Gastrocnemius medialis (tissue), 4 donors: ENCODE measurements around the gene PTPRT. TPM values are rescaled to one million over a fixed set of nuclear protein-coding genes. Genes with fewer than 3 reads are reported as not detected.

Experiments used
- ATAC-seq, 2 donors: fragments of 150-250 bp; one replicate each; pipeline ENCODE4 v1.9.1; 2016
- DNase-seq, 2 donors: peaks; one replicate each; pipeline ENCODE4 v3.0.0-alpha.2; 2019
- H3K27ac ChIP-seq, 4 donors: fragments of 200-600 bp; sonication (generic); 1 replicate in 1 of 4; 2 replicates in 3 of 4; pipeline ENCODE4 v1.5.1; 2016 to 2018; ENCODE audit warnings: mild to moderate bottlenecking in 2 of 4, moderate library complexity in 1 of 4
- H3K27me3 ChIP-seq, 3 donors: fragments of 200-600 bp; sonication (generic) in 2 of 3; 1 replicate in 1 of 3; 2 replicates in 2 of 3; pipeline versions ENCODE4 v1.5.1 to v1.6.0; 2016 to 2019; ENCODE audit warnings: mild to moderate bottlenecking in 1 of 3, moderate library complexity in 1 of 3
- H3K36me3 ChIP-seq, 2 donors: fragments of 200-600 bp; sonication (generic) in 1 of 2; one replicate each; pipeline ENCODE4 v1.5.1; 2017 to 2018
- H3K4me1 ChIP-seq, 2 donors: fragments of 200-600 bp; sonication (generic) in 1 of 2; one replicate each; pipeline ENCODE4 v1.5.1; 2016 to 2017; ENCODE audit warnings: mild to moderate bottlenecking in 2 of 2
- H3K4me3 ChIP-seq, 4 donors: fragments of 200-600 bp; sonication (generic) in 3 of 4; 1 replicate in 1 of 4; 2 replicates in 3 of 4; pipeline ENCODE4 v1.5.1; 2016 to 2019; ENCODE audit warnings: mild to moderate bottlenecking in 2 of 4
- H3K9me3 ChIP-seq, 3 donors: fragments of 200-600 bp; sonication (generic) in 2 of 3; 1 replicate in 1 of 3; 2 replicates in 2 of 3; pipeline ENCODE4 v1.5.1; 2016 to 2019
- CTCF ChIP-seq, 5 experiments: fragments of 450-650 bp in 3 of 5; fragments of 200-600 bp in 2 of 5; sonication (generic) in 2 of 5; IDR thresholded peaks in 4 of 5; conservative IDR thresholded peaks in 1 of 5; 1 replicate in 4 of 5; 2 replicates in 1 of 5; pipeline ENCODE4 v1.5.1; 2016 to 2019; ENCODE audit warnings: antibody characterized with exemption in 5 of 5, mild to moderate bottlenecking in 3 of 5, moderate library complexity in 3 of 5
- POLR2A ChIP-seq, 2 donors: fragments of 450-650 bp; IDR thresholded peaks; one replicate each; pipeline ENCODE4 v1.6.1; 2017; ENCODE audit warnings: antibody characterized with exemption in 2 of 2, mild to moderate bottlenecking in 2 of 2, moderate library complexity in 2 of 2
- in situ Hi-C, 4 donors: fragments of 200-750 bp; cut with MboI; loops; one replicate each; pipeline versions ENCODE4 v1.15.0 to v1.8.0; 2017; ENCODE audit warnings: low sequenced_read_pairs in 4 of 4
- intact Hi-C: fragments of 100-400 bp; cut with DNase I; formaldehyde crosslinking; loops from one replicate; pipeline ENCODE4 v1.15.1; 2023; ENCODE audit warnings: low total_unique reads
- total RNA-seq, 4 donors: library from RNA; depleted of rRNA; stranded (reverse); fragments of >200 nt; gene quantifications; one replicate each; pipeline versions ENCODE4 v1.1.0 to v1.2.3, GENCODE V29; 2016

The PTPRT gene
- total RNA-seq, 4 donors from 2014 or later = not detected

GRCh38 chr20:43003318-43003944 lies 186.3 kb downstream of the PTPRT start:
- H3K9me3 ChIP-seq = no peaks in the 10 kb centered on the region
- intact Hi-C loops = no loop called here
- H3K36me3 ChIP-seq = no peaks in the 10 kb centered on the region
- no peak overlapping the region for H3K27ac ChIP-seq
- DNase-seq (no peak), ATAC-seq (no peak)
- H3K27me3 ChIP-seq = no peaks in the 10 kb centered on the region
- in situ Hi-C loops = no loop called here
- no peak overlapping the region for H3K4me3 ChIP-seq
- H3K4me1 ChIP-seq = no peaks in the 10 kb centered on the region
- TF ChIP-seq CTCF (IDR thresholded peaks at IDR 0.05 in 4 of 5, conservative IDR thresholded peaks at IDR 0.05 in 1 of 5) (no peak), POLR2A (IDR thresholded peaks at IDR 0.05) (no peak)

GRCh38 chr20:42996141-42996540 lies 193.6 kb downstream of the PTPRT start:
- Histone ChIP-seq H3K27ac (no peak overlapping the region), H3K4me1 (no peaks in the 10 kb centered on the region), H3K9me3 (no peaks in the 10 kb centered on the region), H3K36me3 (no peaks in the 10 kb centered on the region), H3K4me3 (no peak overlapping the region), H3K27me3 (no peaks in the 10 kb centered on the region)
- in situ Hi-C loops = no loop called here
- intact Hi-C loops = no loop called here
- ATAC-seq = no peak
- no peak for DNase-seq
- TF ChIP-seq CTCF (IDR thresholded peaks at IDR 0.05 in 4 of 5, conservative IDR thresholded peaks at IDR 0.05 in 1 of 5) (no peak), POLR2A (IDR thresholded peaks at IDR 0.05) (no peak)

GRCh38 chr20:42988319-42988718 lies 201.4 kb downstream of the PTPRT start:
- Histone ChIP-seq H3K9me3 (no peaks in the 10 kb centered on the region), H3K27ac (no peak overlapping the region), H3K36me3 (no peaks in the 10 kb centered on the region), H3K27me3 (no peaks in the 10 kb centered on the region), H3K4me3 (no peak overlapping the region), H3K4me1 (no peaks in the 10 kb centered on the region)
- DNase-seq (no peak), ATAC-seq (no peak)
- intact Hi-C loops = no loop called here
- in situ Hi-C loops = no loop called here
- TF ChIP-seq POLR2A (IDR thresholded peaks at IDR 0.05) (no peak), CTCF (IDR thresholded peaks at IDR 0.05 in 4 of 5, conservative IDR thresholded peaks at IDR 0.05 in 1 of 5) (no peak)

- Histone ChIP-seq H3K4me3 (no peak overlapping the region), H3K36me3 (no peaks in the 10 kb centered on the region), H3K4me1 (no peaks in the 10 kb centered on the region), H3K9me3 (no peaks in the 10 kb centered on the region), H3K27me3 (no peaks in the 10 kb centered on the region), H3K27ac (no peak overlapping the region)
- no peak for DNase-seq
- no peak for ATAC-seq
- no peak for TF ChIP-seq POLR2A (IDR thresholded peaks at IDR 0.05)
- TF ChIP-seq CTCF (IDR thresholded peaks at IDR 0.05 in 4 of 5, conservative IDR thresholded peaks at IDR 0.05 in 1 of 5) = no peak
- in situ Hi-C loops = no loop called here
- intact Hi-C loops = no loop called here
Measured at GRCh38 chr20:42987376-42988114, 202.2 kb downstream of the PTPRT start.
